ENCODE results near the gene OAS2.

DNA sequence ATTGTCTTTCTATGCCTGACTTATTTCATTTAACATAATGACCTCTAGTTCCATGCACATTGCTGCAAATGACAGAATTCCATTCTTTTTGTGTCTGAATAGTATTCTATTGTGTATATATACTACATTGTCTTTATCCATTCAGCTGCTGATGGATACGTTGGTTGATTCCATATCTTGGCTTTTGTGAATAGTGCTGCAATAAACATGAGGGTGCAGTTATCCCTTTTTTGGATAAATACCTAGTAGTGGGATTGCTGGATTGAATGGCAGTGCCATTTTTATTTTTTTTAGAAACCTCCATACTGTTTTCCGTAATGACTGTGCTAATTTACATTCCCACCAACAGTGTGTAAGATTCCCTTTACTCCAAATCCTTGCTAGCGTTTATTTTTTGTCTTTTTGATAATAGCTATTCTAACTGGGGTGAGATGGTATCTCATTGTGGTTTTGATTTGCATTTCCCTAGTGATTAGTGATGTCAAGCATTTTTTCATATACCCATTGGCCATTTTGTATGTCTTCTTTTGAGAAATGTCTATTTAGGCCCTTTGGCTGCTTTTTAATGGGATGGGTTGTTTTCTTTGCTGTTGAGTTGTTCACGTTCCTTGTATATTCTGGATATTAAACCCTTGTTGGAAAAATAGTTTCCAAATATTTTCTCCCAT, 2.3 kb downstream of the OAS2 start:
- TF ChIP-seq, protein P1, sequence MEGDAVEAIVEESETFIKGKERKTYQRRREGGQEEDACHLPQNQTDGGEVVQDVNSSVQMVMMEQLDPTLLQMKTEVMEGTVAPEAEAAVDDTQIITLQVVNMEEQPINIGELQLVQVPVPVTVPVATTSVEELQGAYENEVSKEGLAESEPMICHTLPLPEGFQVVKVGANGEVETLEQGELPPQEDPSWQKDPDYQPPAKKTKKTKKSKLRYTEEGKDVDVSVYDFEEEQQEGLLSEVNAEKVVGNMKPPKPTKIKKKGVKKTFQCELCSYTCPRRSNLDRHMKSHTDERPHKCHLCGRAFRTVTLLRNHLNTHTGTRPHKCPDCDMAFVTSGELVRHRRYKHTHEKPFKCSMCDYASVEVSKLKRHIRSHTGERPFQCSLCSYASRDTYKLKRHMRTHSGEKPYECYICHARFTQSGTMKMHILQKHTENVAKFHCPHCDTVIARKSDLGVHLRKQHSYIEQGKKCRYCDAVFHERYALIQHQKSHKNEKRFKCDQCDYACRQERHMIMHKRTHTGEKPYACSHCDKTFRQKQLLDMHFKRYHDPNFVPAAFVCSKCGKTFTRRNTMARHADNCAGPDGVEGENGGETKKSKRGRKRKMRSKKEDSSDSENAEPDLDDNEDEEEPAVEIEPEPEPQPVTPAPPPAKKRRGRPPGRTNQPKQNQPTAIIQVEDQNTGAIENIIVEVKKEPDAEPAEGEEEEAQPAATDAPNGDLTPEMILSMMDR (conservative IDR thresholded peaks at IDR 0.05), result no peak
- no peak for TF ChIP-seq ZFX (IDR thresholded peaks at IDR 0.05)

Data from C4-2B (cell line).